Measurements from ENCODE around the gene GKN2.

- TF ChIP-seq CTCF (IDR thresholded peaks at IDR 0.05; ENCODE audit: low read length) (no peak), EZH2 (optimal IDR thresholded peaks at IDR 0.05; ENCODE audit: low read depth, low read length) (no peak), EZH2phosphoT487 (IDR thresholded peaks at IDR 0.05; ENCODE audit: low read length) (no peak)
These were observed 31.0 kb downstream of the GKN2 start for GRCh38 chr2:68921646-68922045.
